Endothelial cell of umbilical vein (primary cell): Measurements from ENCODE around the gene DEFB114. TPM values are rescaled to one million over a fixed set of nuclear protein-coding genes. Genes with fewer than 3 reads are reported as not detected.

Experiments used
- BruUV-seq: library from RNA; stranded (reverse); fragments of 400-500 nt; replicated peaks from 2 replicates; lab custom pipeline; 2021; lab: Mats Ljungman, UMichigan
- CTCF ChIA-PET: fragments of 300-600, 350-600 bp; sonication (Branson Sonifier 250); formaldehyde crosslinking; loops from one replicate; lab custom pipeline; 2021; ENCODE audit warnings: antibody characterized with exemption, inconsistent platforms; lab: Charles Lee
- POLR2A ChIA-PET: fragments of 300-600, 350-600 bp; sonication (Branson Sonifier 250); formaldehyde crosslinking; loops from one replicate; lab custom pipeline; 2021; ENCODE audit warnings: antibody characterized with exemption, inconsistent platforms; lab: Charles Lee
- DNase-seq: peaks from one replicate; pipeline ENCODE4 v3.0.0-alpha.2; 2011; ENCODE audit warnings: low read depth, low spot score
- FAIRE-seq: peaks from 2 replicates; lab custom pipeline; 2011; peaks lifted over from hg19 to GRCh38; lab: Jason Lieb, UNC
- H2AFZ ChIP-seq: 2 replicates; pipeline ENCODE4 v1.6.0; 2012; ENCODE audit warnings: low read depth, low read length, control low read depth, inconsistent platforms
- H3K27ac ChIP-seq: 2 replicates; pipeline ENCODE4 v1.5.1; 2011; ENCODE audit warnings: low read depth, mild to moderate bottlenecking, control low read depth, low read length, moderate library complexity; ENCODE audit not compliant: insufficient read depth
- H3K27me3 ChIP-seq, 2 experiments: 2 replicates each; pipeline versions ENCODE4 v1.6.0 to v1.6.1; 2011; ENCODE audit warnings: low read length in 2 of 2, mixed read lengths in 1 of 2; ENCODE audit not compliant: control insufficient read depth in 2 of 2, insufficient read depth in 2 of 2
- H3K36me3 ChIP-seq, 2 experiments: 2 replicates in 1 of 2; 3 replicates in 1 of 2; pipeline ENCODE4 v1.5.1; 2011; ENCODE audit warnings: low read length in 2 of 2, mild to moderate bottlenecking in 1 of 2, moderate library complexity in 1 of 2; ENCODE audit not compliant: control insufficient read depth in 2 of 2, insufficient read depth in 2 of 2; ENCODE audit errors: extremely low read depth in 1 of 2
- H3K4me1 ChIP-seq: 3 replicates; pipeline ENCODE4 v1.5.1; 2011; ENCODE audit warnings: mild to moderate bottlenecking, low read length; ENCODE audit not compliant: control insufficient read depth, insufficient read depth; ENCODE audit errors: extremely low read depth
- H3K4me2 ChIP-seq: 2 replicates; pipeline ENCODE4 v1.6.1; 2011; ENCODE audit warnings: low read length, control low read depth, mixed read lengths; ENCODE audit not compliant: insufficient read depth
- H3K4me3 ChIP-seq, 3 experiments: fragments of 200-600 bp in 1 of 3; sonication (generic), shearing (Covaris generic) in 1 of 3; replicated peaks in 1 of 3; 2 replicates each; pipeline ENCODE4 v1.5.1; 2011 to 2016; ENCODE audit warnings: control low read depth in 3 of 3, low read length in 3 of 3, mild to moderate bottlenecking in 2 of 3, inconsistent platforms in 1 of 3, low read depth in 1 of 3, moderate library complexity in 1 of 3; ENCODE audit not compliant: insufficient read depth in 1 of 3
- H3K79me2 ChIP-seq: 2 replicates; pipeline ENCODE4 v1.6.0; 2012; ENCODE audit warnings: low read length, inconsistent platforms; ENCODE audit not compliant: control insufficient read depth, insufficient read depth
- H3K9ac ChIP-seq: replicated peaks from 2 replicates; pipeline ENCODE3; 2011; ENCODE audit warnings: low read length, control low read depth; ENCODE audit not compliant: insufficient read depth; ENCODE audit errors: extremely low read depth
- H3K9me1 ChIP-seq: replicated peaks from 3 replicates; pipeline ENCODE4 v1.6.0; 2011; ENCODE audit warnings: mild to moderate bottlenecking, low read length; ENCODE audit not compliant: control insufficient read depth, insufficient read depth; ENCODE audit errors: extremely low read depth
- H3K9me3 ChIP-seq: replicated peaks from 2 replicates; pipeline ENCODE4 v1.5.1; 2012; ENCODE audit warnings: low read length, inconsistent platforms; ENCODE audit not compliant: control insufficient read depth, insufficient read depth
- H4K20me1 ChIP-seq: replicated peaks from 2 replicates; pipeline ENCODE3; 2011; ENCODE audit warnings: mild to moderate bottlenecking, low read length; ENCODE audit not compliant: control insufficient read depth, insufficient read depth; ENCODE audit errors: extremely low read depth
- EZH2 ChIP-seq: IDR thresholded peaks from 2 replicates; pipeline ENCODE4 v1.6.1; 2012; ENCODE audit warnings: borderline replicate concordance, low read depth, mild to moderate bottlenecking, moderate library complexity, low read length, inconsistent platforms; ENCODE audit not compliant: severe bottlenecking
- FOS ChIP-seq: IDR thresholded peaks from 2 replicates; pipeline ENCODE4 v1.6.1; 2011; ENCODE audit warnings: mild to moderate bottlenecking, low read length, moderate library complexity, borderline replicate concordance; ENCODE audit not compliant: insufficient read depth
- GATA2 ChIP-seq: IDR thresholded peaks from 2 replicates; pipeline ENCODE4 v1.7.0; 2011; ENCODE audit warnings: low read depth, mild to moderate bottlenecking, moderate library complexity, mixed read lengths, low read length; ENCODE audit not compliant: insufficient read length, insufficient read depth
- JUN ChIP-seq: IDR thresholded peaks from 2 replicates; pipeline ENCODE4 v1.6.1; 2011; ENCODE audit warnings: borderline replicate concordance, low read depth; ENCODE audit not compliant: insufficient read length, insufficient read depth
- MYC ChIP-seq: IDR thresholded peaks from one replicate; pipeline ENCODE4 v1.6.1; 2011; ENCODE audit warnings: mild to moderate bottlenecking, low read depth, low read length
- POLR2A ChIP-seq: IDR thresholded peaks from 2 replicates; pipeline ENCODE4 v1.6.1; 2012; ENCODE audit warnings: low read depth, mild to moderate bottlenecking, control low read depth, low read length
- POLR2AphosphoS5 ChIP-seq: IDR thresholded peaks from 2 replicates; pipeline ENCODE4 v1.6.1; 2012; ENCODE audit warnings: low read depth, mild to moderate bottlenecking, control low read depth, low read length, moderate library complexity; ENCODE audit not compliant: insufficient read depth
- dilution Hi-C: fragments of 300-500 bp; cut with MboI; formaldehyde crosslinking; loops from one replicate; pipeline ENCODE4 v1.15.0; 2019; ENCODE audit warnings: low sequenced_read_pairs; ENCODE audit not compliant: extremely low pct_ligation_motif_present
- intact Hi-C: fragments of 100-400 bp; cut with micrococcal nuclease; formaldehyde crosslinking; loops from one replicate; pipeline ENCODE4 v1.10.0; 2022
- polyA plus RNA-seq, 4 experiments: library from polyadenylated mRNA; depleted of rRNA in 3 of 4; stranded (reverse) in 3 of 4; unstranded in 1 of 4; fragments of >200 nt; gene quantifications; 2 replicates each; pipeline versions ENCODE4 v1.2.1 to v1.2.3, GENCODE V29; 2011 to 2012; ENCODE audit warnings: missing spikeins in 1 of 4
- total RNA-seq: library from RNA; stranded (reverse); gene quantifications from 2 replicates; pipeline ENCODE4 v1.2.3, GENCODE V29; 2021
- TF ChIP-seq, protein P1 (sequence below): IDR thresholded peaks from 2 replicates; pipeline ENCODE4 v1.6.1; 2011; ENCODE audit not compliant: insufficient read depth, insufficient read length
- TF ChIP-seq, protein P2 (sequence below), 2 donors: IDR thresholded peaks; 1 replicate in 1 of 2; 2 replicates in 1 of 2; pipeline ENCODE4 v1.5.1; 2011; ENCODE audit warnings: low read length in 2 of 2, mild to moderate bottlenecking in 2 of 2, moderate library complexity in 2 of 2, control low read depth in 1 of 2, inconsistent platforms in 1 of 2, low read depth in 1 of 2; ENCODE audit not compliant: insufficient read depth in 1 of 2; ENCODE audit errors: extremely low read depth in 1 of 2

DEFB114 gene
- total and polyA plus RNA-seq, 2 donors (not counting 3 experiments of a cell fraction or from before 2014, with no cell fraction given) = not detected

GRCh38 chr6:49919935-49920644, 43.9 kb downstream of the DEFB114 start:
- Histone ChIP-seq H3K4me3 (no peak overlapping the region), H3K9me3 (peaks cover 2% of the 10 kb centered on the region), H3K9ac (no peak overlapping the region), H3K9me1 (no peaks in the 10 kb centered on the region), H3K27ac (no peak overlapping the region), H2AFZ (no peak overlapping the region), H4K20me1 (no peaks in the 10 kb centered on the region), H3K4me2 (no peak overlapping the region), H3K27me3 (no peaks in the 10 kb centered on the region), H3K4me1 (no peaks in the 10 kb centered on the region), H3K36me3 (no peaks in the 10 kb centered on the region), H3K79me2 (no peaks in the 10 kb centered on the region)
- ChIA-PET CTCF (no interaction called here), POLR2A (no interaction called here)
- no TSS peak for BruUV-seq
- FAIRE-seq (no peak), DNase-seq (no peak)
- TF ChIP-seq GATA2 = no peak
- no peak for TF ChIP-seq MYC
- TF ChIP-seq, protein P1, sequence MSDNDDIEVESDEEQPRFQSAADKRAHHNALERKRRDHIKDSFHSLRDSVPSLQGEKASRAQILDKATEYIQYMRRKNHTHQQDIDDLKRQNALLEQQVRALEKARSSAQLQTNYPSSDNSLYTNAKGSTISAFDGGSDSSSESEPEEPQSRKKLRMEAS = no peak
- no peak for TF ChIP-seq POLR2A
- TF ChIP-seq, protein P2, sequence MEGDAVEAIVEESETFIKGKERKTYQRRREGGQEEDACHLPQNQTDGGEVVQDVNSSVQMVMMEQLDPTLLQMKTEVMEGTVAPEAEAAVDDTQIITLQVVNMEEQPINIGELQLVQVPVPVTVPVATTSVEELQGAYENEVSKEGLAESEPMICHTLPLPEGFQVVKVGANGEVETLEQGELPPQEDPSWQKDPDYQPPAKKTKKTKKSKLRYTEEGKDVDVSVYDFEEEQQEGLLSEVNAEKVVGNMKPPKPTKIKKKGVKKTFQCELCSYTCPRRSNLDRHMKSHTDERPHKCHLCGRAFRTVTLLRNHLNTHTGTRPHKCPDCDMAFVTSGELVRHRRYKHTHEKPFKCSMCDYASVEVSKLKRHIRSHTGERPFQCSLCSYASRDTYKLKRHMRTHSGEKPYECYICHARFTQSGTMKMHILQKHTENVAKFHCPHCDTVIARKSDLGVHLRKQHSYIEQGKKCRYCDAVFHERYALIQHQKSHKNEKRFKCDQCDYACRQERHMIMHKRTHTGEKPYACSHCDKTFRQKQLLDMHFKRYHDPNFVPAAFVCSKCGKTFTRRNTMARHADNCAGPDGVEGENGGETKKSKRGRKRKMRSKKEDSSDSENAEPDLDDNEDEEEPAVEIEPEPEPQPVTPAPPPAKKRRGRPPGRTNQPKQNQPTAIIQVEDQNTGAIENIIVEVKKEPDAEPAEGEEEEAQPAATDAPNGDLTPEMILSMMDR (IDR thresholded peaks at IDR 0.05; ENCODE audit: extremely low read depth in 1 of 2, insufficient read depth in 1 of 2, low read depth in 1 of 2, low read length in 2 of 2) = no peak
- no peak for TF ChIP-seq POLR2AphosphoS5
- TF ChIP-seq EZH2 = no peak
- TF ChIP-seq JUN = no peak
- no peak for TF ChIP-seq FOS
- intact Hi-C loops = no loop called here
- dilution Hi-C loops = no loop called here
